Measurements from ENCODE around the gene NPTN. TPM values are rescaled to one million over a fixed set of nuclear protein-coding genes. Genes with fewer than 3 reads are reported as not detected.

NPTN gene
- polyA plus RNA-seq, 1 of the 3 experiments (the other 2 are of a cell fraction) = 177 TPM

DNA sequence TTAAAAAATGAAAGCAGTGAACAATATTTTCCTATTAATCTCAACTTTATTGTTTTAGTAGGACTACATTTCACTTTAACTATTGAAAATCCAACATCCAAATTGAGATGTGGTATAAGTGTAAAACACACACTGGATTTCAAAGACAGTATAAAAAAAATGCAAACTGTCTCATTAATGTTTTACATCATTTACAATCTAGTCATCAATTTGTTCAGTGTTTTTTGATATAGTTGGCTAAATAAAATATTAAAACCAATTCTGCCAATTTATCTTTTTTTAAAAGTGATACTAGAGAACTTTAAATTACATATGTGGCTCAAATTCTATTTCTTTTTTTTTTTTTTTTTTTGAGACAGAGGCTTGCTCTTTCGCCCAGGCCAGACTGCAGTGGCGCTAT, 95.1 kb downstream of the NPTN start (continued):
- TF ChIP-seq, protein P1, sequence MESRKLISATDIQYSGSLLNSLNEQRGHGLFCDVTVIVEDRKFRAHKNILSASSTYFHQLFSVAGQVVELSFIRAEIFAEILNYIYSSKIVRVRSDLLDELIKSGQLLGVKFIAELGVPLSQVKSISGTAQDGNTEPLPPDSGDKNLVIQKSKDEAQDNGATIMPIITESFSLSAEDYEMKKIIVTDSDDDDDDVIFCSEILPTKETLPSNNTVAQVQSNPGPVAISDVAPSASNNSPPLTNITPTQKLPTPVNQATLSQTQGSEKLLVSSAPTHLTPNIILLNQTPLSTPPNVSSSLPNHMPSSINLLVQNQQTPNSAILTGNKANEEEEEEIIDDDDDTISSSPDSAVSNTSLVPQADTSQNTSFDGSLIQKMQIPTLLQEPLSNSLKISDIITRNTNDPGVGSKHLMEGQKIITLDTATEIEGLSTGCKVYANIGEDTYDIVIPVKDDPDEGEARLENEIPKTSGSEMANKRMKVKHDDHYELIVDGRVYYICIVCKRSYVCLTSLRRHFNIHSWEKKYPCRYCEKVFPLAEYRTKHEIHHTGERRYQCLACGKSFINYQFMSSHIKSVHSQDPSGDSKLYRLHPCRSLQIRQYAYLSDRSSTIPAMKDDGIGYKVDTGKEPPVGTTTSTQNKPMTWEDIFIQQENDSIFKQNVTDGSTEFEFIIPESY (IDR thresholded peaks at IDR 0.05; ENCODE audit: borderline replicate concordance, low read depth) = no peak

DNA sequence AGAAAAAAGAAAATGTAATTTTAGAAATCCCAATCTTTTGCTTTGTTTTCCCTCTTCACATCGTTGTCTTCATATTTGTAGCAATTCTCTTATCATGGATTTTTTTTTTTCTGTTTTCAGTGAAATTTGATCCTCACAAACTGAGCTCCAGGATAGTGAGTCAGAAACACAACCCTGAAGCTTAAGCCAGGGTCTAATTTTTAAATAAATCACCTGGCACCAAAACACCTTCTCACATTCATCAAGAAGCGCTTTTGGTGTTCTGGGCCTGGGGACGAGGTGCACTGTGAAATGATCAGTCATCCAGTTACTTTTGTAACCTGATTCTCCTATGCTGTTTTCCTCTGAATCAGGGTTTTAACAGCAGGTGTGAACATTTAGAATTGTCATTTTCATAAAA, 102.5 kb downstream of the NPTN start:
- Histone ChIP-seq H3K36me3 (replicated peaks in 1 of 2; ENCODE audit: control insufficient read depth in 1 of 2, insufficient read depth in 2 of 2, low read length in 1 of 2) (no peaks in the 10 kb centered on the region), H2AFZ (ENCODE audit: low read depth) (no peak overlapping the region), H3K9me2 (no peaks in the 10 kb centered on the region), H3K4me3 (ENCODE audit: low read depth in 2 of 2, low read length in 1 of 2) (no peak overlapping the region), H3K4me2 (no peak overlapping the region), H3K9ac (no peak overlapping the region), H3K9me3 (no peaks in the 10 kb centered on the region), H3F3A (replicated peaks; ENCODE audit: insufficient read depth) (no peaks in the 10 kb centered on the region), H3K4me1 (ENCODE audit: control insufficient read depth in 1 of 2, insufficient read depth in 2 of 2, low read depth in 1 of 2, low read length in 1 of 2) (no peaks in the 10 kb centered on the region), H3K27me3 (ENCODE audit: insufficient read depth) (no peaks in the 10 kb centered on the region), H4K20me1 (ENCODE audit: insufficient read depth) (no peaks in the 10 kb centered on the region), H3K79me2 (ENCODE audit: insufficient read depth) (no peaks in the 10 kb centered on the region), H3K27ac (ENCODE audit: low read depth in 2 of 2, low read length in 1 of 2) (no peak overlapping the region)
- 54% methylated on average over 3 of the region's 3 CpGs for WGBS (ENCODE audit: low lambda C conversion rate)
- ChIA-PET CTCF (interaction anchor here (1.0 to 2.7 kb wide), 4 partner anchors 9 to 246 kb away, joined by 3 to 6 read pairs (median 6); no protein-coding TSS in a partner anchor), POLR2A (no interaction called here)
- DNase-seq = no peak
- TF ChIP-seq RFX5 (IDR thresholded peaks at IDR 0.05; ENCODE audit: low read length) (no peak), ELF1 (IDR thresholded peaks at IDR 0.05) (no peak), JUND (IDR thresholded peaks at IDR 0.05) (no peak), RAD21 (IDR thresholded peaks at IDR 0.05; ENCODE audit: low read length) (no peak), FOSL2 (IDR thresholded peaks at IDR 0.05; ENCODE audit: borderline replicate concordance, low read depth) (no peak), EP300 (IDR thresholded peaks at IDR 0.05; ENCODE audit: borderline replicate concordance in 1 of 2, low read depth in 1 of 2, low read length in 1 of 2) (no peak), GABPA (IDR thresholded peaks at IDR 0.05; ENCODE audit: low read depth) (no peak), SMC3 (IDR thresholded peaks at IDR 0.05; ENCODE audit: low read depth, low read length) (no peak), SIN3A (IDR thresholded peaks at IDR 0.05; ENCODE audit: borderline replicate concordance, low read depth, low read length) (no peak), RCOR1 (IDR thresholded peaks at IDR 0.05; ENCODE audit: low read length) (no peak), CHD2 (IDR thresholded peaks at IDR 0.05; ENCODE audit: low read length, partially characterized antibody) (no peak), NFIC (IDR thresholded peaks at IDR 0.05; ENCODE audit: borderline replicate concordance) (no peak), TEAD4 (IDR thresholded peaks at IDR 0.05; ENCODE audit: borderline replicate concordance, insufficient read depth) (no peak), RXRA (IDR thresholded peaks at IDR 0.05; ENCODE audit: borderline replicate concordance, low read depth) (no peak), POLR2AphosphoS5 (IDR thresholded peaks at IDR 0.05; ENCODE audit: low read depth, low read length) (no peak)
- TF ChIP-seq, protein P2, sequence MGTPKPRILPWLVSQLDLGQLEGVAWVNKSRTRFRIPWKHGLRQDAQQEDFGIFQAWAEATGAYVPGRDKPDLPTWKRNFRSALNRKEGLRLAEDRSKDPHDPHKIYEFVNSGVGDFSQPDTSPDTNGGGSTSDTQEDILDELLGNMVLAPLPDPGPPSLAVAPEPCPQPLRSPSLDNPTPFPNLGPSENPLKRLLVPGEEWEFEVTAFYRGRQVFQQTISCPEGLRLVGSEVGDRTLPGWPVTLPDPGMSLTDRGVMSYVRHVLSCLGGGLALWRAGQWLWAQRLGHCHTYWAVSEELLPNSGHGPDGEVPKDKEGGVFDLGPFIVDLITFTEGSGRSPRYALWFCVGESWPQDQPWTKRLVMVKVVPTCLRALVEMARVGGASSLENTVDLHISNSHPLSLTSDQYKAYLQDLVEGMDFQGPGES (IDR thresholded peaks at IDR 0.05; ENCODE audit: low read depth, low read length) = no peak
- TF ChIP-seq, protein P3, sequence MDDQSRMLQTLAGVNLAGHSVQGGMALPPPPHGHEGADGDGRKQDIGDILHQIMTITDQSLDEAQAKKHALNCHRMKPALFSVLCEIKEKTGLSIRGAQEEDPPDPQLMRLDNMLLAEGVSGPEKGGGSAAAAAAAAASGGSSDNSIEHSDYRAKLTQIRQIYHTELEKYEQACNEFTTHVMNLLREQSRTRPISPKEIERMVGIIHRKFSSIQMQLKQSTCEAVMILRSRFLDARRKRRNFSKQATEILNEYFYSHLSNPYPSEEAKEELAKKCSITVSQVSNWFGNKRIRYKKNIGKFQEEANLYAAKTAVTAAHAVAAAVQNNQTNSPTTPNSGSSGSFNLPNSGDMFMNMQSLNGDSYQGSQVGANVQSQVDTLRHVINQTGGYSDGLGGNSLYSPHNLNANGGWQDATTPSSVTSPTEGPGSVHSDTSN (IDR thresholded peaks at IDR 0.05) = no peak
- TF ChIP-seq, protein P4, sequence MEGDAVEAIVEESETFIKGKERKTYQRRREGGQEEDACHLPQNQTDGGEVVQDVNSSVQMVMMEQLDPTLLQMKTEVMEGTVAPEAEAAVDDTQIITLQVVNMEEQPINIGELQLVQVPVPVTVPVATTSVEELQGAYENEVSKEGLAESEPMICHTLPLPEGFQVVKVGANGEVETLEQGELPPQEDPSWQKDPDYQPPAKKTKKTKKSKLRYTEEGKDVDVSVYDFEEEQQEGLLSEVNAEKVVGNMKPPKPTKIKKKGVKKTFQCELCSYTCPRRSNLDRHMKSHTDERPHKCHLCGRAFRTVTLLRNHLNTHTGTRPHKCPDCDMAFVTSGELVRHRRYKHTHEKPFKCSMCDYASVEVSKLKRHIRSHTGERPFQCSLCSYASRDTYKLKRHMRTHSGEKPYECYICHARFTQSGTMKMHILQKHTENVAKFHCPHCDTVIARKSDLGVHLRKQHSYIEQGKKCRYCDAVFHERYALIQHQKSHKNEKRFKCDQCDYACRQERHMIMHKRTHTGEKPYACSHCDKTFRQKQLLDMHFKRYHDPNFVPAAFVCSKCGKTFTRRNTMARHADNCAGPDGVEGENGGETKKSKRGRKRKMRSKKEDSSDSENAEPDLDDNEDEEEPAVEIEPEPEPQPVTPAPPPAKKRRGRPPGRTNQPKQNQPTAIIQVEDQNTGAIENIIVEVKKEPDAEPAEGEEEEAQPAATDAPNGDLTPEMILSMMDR (IDR thresholded peaks at IDR 0.05) = no peak
- TF ChIP-seq, protein P5, sequence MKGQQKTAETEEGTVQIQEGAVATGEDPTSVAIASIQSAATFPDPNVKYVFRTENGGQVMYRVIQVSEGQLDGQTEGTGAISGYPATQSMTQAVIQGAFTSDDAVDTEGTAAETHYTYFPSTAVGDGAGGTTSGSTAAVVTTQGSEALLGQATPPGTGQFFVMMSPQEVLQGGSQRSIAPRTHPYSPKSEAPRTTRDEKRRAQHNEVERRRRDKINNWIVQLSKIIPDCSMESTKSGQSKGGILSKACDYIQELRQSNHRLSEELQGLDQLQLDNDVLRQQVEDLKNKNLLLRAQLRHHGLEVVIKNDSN (IDR thresholded peaks at IDR 0.05; ENCODE audit: borderline replicate concordance, low read depth) = no peak
